Activated B cell treated with CpG ODN at 0.5 μM for 24 hours (primary cell): ENCODE measurements around the gene FAM180A. TPM values are rescaled to one million over a fixed set of nuclear protein-coding genes. Genes with fewer than 3 reads are reported as not detected.

Experiments
- ATAC-seq: fragments of 200-7000 bp; cut with Tn5 transposase; one replicate; pipeline ENCODE4 v1.10.0; 2021; ENCODE audit warnings: low read depth, mild to moderate bottlenecking, moderate library complexity
- CTCF ChIA-PET: fragments of 350-600 bp; sonication (Branson Sonifier 250); formaldehyde crosslinking; loops from one replicate; lab custom pipeline; 2021; ENCODE audit warnings: antibody characterized with exemption; lab: Charles Lee
- POLR2A ChIA-PET: fragments of 350-600 bp; sonication (Branson Sonifier 250); formaldehyde crosslinking; loops from one replicate; lab custom pipeline; 2021; ENCODE audit warnings: antibody characterized with exemption; lab: Charles Lee
- DNase-seq: peaks from one replicate; pipeline ENCODE4 v3.0.0; 2022
- H3K27ac Mint-ChIP-seq: one replicate; pipeline ENCODE4 v1.8.0; 2020; ENCODE audit warnings: mixed read lengths
- H3K27me3 Mint-ChIP-seq: one replicate; pipeline ENCODE4 v1.8.0; 2021; ENCODE audit warnings: mixed read lengths
- H3K36me3 Mint-ChIP-seq: one replicate; pipeline ENCODE4 v1.8.0; 2021; ENCODE audit warnings: low read depth, mixed read lengths
- H3K4me1 Mint-ChIP-seq: one replicate; pipeline ENCODE4 v1.8.0; 2021; ENCODE audit warnings: mixed read lengths
- H3K4me3 Mint-ChIP-seq: one replicate; pipeline ENCODE4 v1.8.0; 2020; ENCODE audit warnings: mild to moderate bottlenecking, mixed read lengths
- H3K9me3 Mint-ChIP-seq: one replicate; pipeline ENCODE4 v1.8.0; 2020; ENCODE audit warnings: mixed read lengths
- intact Hi-C: fragments of 100-400 bp; cut with micrococcal nuclease; formaldehyde crosslinking; loops from one replicate; pipeline ENCODE4 v1.15.1; 2024
- total RNA-seq: library from RNA; stranded (reverse); gene quantifications from 2 replicates; pipeline ENCODE4 v1.2.3, GENCODE V29; 2022
- TF ChIP-seq, protein P1 (sequence below): fragments of 200-600 bp; IDR thresholded peaks from one replicate; pipeline ENCODE4 v1.8.0; 2022; ENCODE audit warnings: antibody characterized with exemption, mild to moderate bottlenecking

Gene FAM180A
- total RNA-seq, 1 donor from 2014 or later: not detected

DNA sequence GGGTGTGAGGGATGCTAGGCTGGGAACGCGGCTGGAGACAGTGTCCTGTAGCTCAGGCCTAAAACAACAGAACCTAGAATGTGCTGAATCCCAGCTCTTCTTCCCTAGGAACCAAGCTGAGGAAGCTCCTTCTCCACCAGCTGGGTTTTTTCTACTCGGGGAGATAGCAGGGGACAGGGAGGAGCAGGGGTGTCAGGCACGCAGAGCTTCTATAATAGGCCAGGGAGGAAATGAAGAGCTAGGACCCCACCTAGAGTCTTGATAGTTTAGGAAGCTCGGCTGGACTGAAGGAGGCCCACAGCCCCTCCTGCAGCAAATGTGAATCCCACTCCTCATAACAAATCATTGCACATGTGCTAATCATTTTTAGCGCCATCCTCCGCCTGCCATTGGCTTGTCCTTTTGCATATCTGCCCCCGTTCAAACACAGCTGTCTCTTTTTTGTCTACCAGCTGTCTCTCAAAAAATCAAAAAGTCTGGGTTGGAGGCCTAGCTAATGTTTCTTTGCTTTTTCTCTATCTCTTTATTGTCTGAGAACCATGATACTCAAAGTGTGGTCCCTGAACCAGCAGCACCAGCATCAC is 24.1 kb upstream of the FAM180A start:
- peaks cover 1% of the 10 kb centered on the region for H3K9me3 Mint-ChIP-seq
- H3K4me3 Mint-ChIP-seq: no peak overlapping the region
- H3K36me3 Mint-ChIP-seq: no peaks in the 10 kb centered on the region
- intact Hi-C loops: no loop called here
- no peak overlapping the region for H3K27ac Mint-ChIP-seq
- ATAC-seq: no peak
- ChIA-PET CTCF (no interaction called here), POLR2A (no interaction called here)
- TF ChIP-seq, protein P1, sequence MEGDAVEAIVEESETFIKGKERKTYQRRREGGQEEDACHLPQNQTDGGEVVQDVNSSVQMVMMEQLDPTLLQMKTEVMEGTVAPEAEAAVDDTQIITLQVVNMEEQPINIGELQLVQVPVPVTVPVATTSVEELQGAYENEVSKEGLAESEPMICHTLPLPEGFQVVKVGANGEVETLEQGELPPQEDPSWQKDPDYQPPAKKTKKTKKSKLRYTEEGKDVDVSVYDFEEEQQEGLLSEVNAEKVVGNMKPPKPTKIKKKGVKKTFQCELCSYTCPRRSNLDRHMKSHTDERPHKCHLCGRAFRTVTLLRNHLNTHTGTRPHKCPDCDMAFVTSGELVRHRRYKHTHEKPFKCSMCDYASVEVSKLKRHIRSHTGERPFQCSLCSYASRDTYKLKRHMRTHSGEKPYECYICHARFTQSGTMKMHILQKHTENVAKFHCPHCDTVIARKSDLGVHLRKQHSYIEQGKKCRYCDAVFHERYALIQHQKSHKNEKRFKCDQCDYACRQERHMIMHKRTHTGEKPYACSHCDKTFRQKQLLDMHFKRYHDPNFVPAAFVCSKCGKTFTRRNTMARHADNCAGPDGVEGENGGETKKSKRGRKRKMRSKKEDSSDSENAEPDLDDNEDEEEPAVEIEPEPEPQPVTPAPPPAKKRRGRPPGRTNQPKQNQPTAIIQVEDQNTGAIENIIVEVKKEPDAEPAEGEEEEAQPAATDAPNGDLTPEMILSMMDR: no peak
- no peak for DNase-seq
- no peaks in the 10 kb centered on the region for H3K4me1 Mint-ChIP-seq
- peaks cover 16% of the 10 kb centered on the region for H3K27me3 Mint-ChIP-seq

DNA sequence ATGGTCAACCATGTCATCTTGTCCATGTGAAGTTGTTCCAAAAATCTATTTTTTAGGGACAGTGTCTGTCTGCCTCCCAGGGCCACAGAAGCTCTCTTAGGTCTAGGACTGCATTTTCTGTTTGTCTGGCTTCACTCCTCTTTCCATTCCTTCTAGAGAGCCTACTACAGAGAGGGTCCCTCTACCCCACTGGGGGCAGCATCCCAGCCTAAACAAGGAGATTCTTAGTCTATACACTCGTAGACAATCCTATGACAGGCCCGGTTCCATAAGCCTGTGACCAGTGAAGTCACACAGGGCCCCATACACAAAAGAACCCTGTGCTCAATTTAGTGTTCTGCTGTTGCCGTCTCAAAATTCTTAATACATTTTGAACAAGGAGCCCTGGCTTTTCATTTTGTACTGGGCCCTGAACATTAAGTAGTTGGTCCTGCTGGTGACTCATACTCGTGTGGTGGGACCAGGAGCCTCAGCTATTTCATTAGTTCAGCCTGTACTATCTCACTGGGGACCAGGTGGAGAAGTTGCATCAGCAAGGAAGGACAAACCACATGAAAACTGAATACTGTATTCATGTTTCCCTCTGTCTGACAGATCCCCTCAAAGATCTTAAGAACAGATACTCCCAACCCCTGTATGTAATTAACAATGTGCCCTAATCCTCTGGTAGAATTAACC is 23.5 kb upstream of the FAM180A start:
- TF ChIP-seq, protein P1: no peak
- peaks cover 17% of the 10 kb centered on the region for H3K27me3 Mint-ChIP-seq
- ChIA-PET CTCF (no interaction called here), POLR2A (no interaction called here)
- no peaks in the 10 kb centered on the region for H3K9me3 Mint-ChIP-seq
- no peaks in the 10 kb centered on the region for H3K36me3 Mint-ChIP-seq
- ATAC-seq (no peak), DNase-seq (no peak)
- no peak overlapping the region for H3K4me3 Mint-ChIP-seq
- no peaks in the 10 kb centered on the region for H3K4me1 Mint-ChIP-seq
- intact Hi-C loops: no loop called here
- H3K27ac Mint-ChIP-seq: no peak overlapping the region

DNA sequence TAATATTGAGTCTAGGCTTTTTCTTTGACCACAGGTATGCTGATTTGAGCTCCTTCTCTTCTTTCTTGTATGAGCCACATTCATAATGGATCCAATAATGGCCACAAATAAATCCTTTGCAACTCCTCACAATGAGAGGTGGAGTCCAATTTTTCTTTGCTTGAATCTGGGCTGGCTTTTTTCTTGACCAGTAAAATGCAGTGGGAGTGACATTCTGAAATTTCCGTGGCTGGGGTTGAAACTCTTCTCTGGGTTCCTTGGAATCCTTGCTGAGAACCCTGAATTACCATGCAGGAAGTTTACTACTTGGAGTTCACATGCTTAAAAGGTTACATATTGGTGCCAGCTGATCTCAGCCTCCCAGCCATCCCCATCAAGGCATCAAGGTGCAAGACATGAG is 22.4 kb upstream of the FAM180A start:
- no peaks in the 10 kb centered on the region for H3K4me1 Mint-ChIP-seq
- H3K27me3 Mint-ChIP-seq: peaks cover 22% of the 10 kb centered on the region
- no peak overlapping the region for H3K4me3 Mint-ChIP-seq
- POLR2A ChIA-PET: no interaction called here
- intact Hi-C loops: no loop called here
- H3K36me3 Mint-ChIP-seq: no peaks in the 10 kb centered on the region
- H3K9me3 Mint-ChIP-seq: no peaks in the 10 kb centered on the region
- TF ChIP-seq, protein P1: no peak
- ATAC-seq (no peak), DNase-seq (no peak)
- CTCF ChIA-PET: no interaction called here
- H3K27ac Mint-ChIP-seq: no peak overlapping the region

DNA sequence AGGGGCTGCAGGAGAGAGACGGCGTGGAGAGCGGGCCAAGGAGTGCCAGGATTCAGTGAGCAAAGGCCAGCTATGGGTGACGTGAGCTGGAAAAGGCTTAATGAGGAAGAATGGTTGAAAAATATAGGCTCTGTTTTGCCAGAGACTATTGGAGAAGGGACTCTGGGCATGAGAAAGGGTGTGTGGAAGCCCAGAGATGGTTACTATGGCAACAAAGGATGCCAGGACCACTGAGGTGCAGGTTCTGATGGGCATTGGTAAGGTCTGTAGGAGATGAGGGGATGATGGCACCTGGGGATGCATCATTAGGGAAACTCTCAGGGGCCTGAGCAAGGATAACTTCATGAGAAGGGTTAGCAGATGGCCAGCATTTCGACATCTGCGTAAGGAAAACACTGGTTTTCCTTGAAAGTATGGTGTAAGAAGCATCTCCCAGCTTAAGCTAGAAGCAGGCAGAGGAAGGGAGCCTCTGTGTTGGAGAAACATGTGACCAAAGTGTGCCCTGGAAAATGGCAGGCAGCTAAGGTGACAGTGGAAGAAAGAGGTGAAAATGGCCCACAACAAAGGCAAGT is 21.6 kb upstream of the FAM180A start:
- ATAC-seq: no peak
- ChIA-PET POLR2A (no interaction called here), CTCF (no interaction called here)
- intact Hi-C loops: no loop called here
- Mint-ChIP-seq H3K4me1 (no peaks in the 10 kb centered on the region), H3K9me3 (no peaks in the 10 kb centered on the region), H3K27ac (no peak overlapping the region), H3K36me3 (no peaks in the 10 kb centered on the region), H3K4me3 (no peak overlapping the region), H3K27me3 (peaks cover 27% of the 10 kb centered on the region)
- TF ChIP-seq, protein P1: no peak
- DNase-seq: no peak

- no peak for ATAC-seq
- no peak for DNase-seq
- TF ChIP-seq, protein P1: no peak
- intact Hi-C loops: no loop called here
- Mint-ChIP-seq H3K9me3 (no peaks in the 10 kb centered on the region), H3K4me1 (no peaks in the 10 kb centered on the region), H3K27ac (no peak overlapping the region), H3K4me3 (no peak overlapping the region), H3K27me3 (peaks cover 27% of the 10 kb centered on the region), H3K36me3 (no peaks in the 10 kb centered on the region)
- ChIA-PET CTCF (no interaction called here), POLR2A (no interaction called here)
These were observed 20.6 kb upstream of the FAM180A start for GRCh38 chr7:135769005-135769802.
